BJ (cell line): ENCODE results near the gene MYNN. TPM values are rescaled to one million over a fixed set of nuclear protein-coding genes. Genes with fewer than 3 reads are reported as not detected.

ENCODE experiments used
- CTCF ChIA-PET: fragments of 350-600 bp; formaldehyde crosslinking; extraction: SDS; loops from one replicate; lab custom pipeline; 2021; ENCODE audit warnings: antibody characterized with exemption, inconsistent platforms; lab: Yijun Ruan, JAX
- POLR2A ChIA-PET: fragments of 300-600 bp; sonication (Branson Sonifier 250); formaldehyde crosslinking; extraction: SDS; loops from one replicate; lab custom pipeline; 2021; ENCODE audit warnings: antibody characterized with exemption; lab: Charles Lee
- DNase-seq: peaks from one replicate; pipeline ENCODE4 v3.0.0-alpha.2; 2011; ENCODE audit warnings: low read depth
- H3K27me3 ChIP-seq: 2 replicates; pipeline ENCODE4 v1.6.0; 2011; ENCODE audit warnings: low read length; ENCODE audit not compliant: control insufficient read depth, insufficient read depth
- H3K36me3 ChIP-seq: 2 replicates; pipeline ENCODE4 v1.5.1; 2011; ENCODE audit warnings: low read length; ENCODE audit not compliant: control insufficient read depth, insufficient read depth
- H3K4me3 ChIP-seq: 2 replicates; pipeline ENCODE4 v1.5.1; 2011; ENCODE audit warnings: low read depth, mild to moderate bottlenecking, control low read depth, low read length
- polyA plus RNA-seq: library from polyadenylated mRNA; depleted of rRNA; stranded (reverse); fragments of >200 nt; gene quantifications from 2 replicates; pipeline ENCODE4 v1.2.3, GENCODE V29; 2011
- TF ChIP-seq, protein P1 (sequence below): IDR thresholded peaks from 2 replicates; pipeline ENCODE4 v1.5.1; 2011; ENCODE audit warnings: low read depth, mild to moderate bottlenecking, control low read depth, inconsistent platforms, low read length, moderate library complexity; ENCODE audit not compliant: insufficient read depth

The MYNN gene
- polyA plus RNA-seq, 1 experiment, result 10.1 TPM

DNA sequence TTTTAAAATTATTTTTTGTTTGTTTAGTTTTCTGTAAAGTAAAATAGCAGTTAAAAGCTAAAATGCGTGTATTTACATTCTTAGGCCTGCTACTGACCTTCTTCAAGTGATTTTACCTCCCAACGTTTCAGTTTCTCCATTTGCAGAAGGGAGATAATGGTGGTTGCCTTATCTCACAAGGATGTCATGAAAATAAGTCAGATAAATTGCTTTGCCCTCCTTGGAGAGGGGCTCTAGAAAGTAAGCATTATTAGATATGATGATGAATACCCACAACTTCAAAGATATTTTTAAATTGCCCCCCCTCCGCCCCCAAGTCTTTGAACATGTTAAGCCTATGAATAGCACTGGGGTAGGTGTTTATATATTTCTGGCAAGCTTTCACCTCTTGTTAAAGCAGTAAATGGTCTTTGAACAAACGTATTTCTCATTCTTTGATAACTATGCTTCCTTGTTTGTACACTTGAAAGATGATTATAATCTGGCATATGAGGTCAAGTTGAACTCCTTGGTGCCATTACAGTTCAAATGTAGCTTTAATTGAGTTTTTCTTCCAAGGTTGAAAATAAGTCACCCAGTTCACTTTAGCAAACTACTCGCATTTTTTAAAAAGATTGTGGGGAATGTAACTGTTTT is 14.7 kb upstream of the MYNN start:
- Histone ChIP-seq H3K36me3 (no peaks in the 10 kb centered on the region), H3K27me3 (peaks cover 1% of the 10 kb centered on the region; the same call in 1 of the 2 replicates), H3K4me3 (no peak overlapping the region)
- no peak for DNase-seq
- ChIA-PET POLR2A (no interaction called here), CTCF (no interaction called here)
- TF ChIP-seq, protein P1, sequence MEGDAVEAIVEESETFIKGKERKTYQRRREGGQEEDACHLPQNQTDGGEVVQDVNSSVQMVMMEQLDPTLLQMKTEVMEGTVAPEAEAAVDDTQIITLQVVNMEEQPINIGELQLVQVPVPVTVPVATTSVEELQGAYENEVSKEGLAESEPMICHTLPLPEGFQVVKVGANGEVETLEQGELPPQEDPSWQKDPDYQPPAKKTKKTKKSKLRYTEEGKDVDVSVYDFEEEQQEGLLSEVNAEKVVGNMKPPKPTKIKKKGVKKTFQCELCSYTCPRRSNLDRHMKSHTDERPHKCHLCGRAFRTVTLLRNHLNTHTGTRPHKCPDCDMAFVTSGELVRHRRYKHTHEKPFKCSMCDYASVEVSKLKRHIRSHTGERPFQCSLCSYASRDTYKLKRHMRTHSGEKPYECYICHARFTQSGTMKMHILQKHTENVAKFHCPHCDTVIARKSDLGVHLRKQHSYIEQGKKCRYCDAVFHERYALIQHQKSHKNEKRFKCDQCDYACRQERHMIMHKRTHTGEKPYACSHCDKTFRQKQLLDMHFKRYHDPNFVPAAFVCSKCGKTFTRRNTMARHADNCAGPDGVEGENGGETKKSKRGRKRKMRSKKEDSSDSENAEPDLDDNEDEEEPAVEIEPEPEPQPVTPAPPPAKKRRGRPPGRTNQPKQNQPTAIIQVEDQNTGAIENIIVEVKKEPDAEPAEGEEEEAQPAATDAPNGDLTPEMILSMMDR, result no peak

DNA sequence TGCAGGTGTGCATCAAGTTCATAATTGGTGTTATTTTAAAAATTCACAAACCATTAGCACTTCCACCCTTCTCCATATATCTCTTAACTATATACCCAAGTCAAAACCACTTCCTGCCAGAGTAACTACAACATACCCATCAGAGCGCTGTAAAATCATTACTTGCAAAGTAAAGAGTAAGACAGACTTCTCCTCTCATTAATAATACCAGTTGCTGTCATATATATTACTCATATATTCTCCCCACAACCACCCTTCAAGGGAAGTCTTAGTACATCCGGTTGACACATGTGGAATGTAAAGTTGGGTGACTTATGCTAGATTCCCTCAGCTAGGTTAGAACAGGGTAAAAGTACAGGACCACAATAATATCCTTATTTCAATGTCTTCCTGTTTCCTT is 13.9 kb upstream of the MYNN start:
- TF ChIP-seq, protein P1, result no peak
- no peak for DNase-seq
- Histone ChIP-seq H3K4me3 (no peak overlapping the region), H3K27me3 (peaks cover 1% of the 10 kb centered on the region; the same call in 1 of the 2 replicates), H3K36me3 (no peaks in the 10 kb centered on the region)
- CTCF ChIA-PET, result no interaction called here
- POLR2A ChIA-PET, result no interaction called here

DNA sequence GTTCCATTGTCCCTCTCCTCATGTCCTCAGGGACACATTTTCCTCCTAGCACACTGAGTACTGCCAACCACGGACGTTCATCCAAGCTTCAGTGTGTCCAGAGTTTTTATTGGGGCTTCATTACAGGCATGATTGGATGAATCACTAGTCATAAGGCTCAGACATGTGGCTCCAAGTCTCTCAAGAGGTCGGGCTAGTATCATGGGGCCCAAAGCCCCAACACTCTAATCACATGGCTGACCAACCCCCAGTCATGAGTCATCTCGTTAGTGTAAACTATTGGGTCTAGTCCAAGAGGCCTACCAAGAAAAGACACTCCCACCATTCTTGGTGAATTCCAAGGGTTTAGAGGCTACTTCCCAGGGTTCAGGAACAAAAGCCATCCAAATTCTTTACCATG is 12.7 kb upstream of the MYNN start:
- no peak for DNase-seq
- TF ChIP-seq, protein P1, result no peak
- ChIA-PET POLR2A (no interaction called here), CTCF (no interaction called here)
- no peaks in the 10 kb centered on the region for H3K36me3 ChIP-seq
- H3K4me3 ChIP-seq, result no peak overlapping the region
- no peaks in the 10 kb centered on the region for H3K27me3 ChIP-seq

DNA sequence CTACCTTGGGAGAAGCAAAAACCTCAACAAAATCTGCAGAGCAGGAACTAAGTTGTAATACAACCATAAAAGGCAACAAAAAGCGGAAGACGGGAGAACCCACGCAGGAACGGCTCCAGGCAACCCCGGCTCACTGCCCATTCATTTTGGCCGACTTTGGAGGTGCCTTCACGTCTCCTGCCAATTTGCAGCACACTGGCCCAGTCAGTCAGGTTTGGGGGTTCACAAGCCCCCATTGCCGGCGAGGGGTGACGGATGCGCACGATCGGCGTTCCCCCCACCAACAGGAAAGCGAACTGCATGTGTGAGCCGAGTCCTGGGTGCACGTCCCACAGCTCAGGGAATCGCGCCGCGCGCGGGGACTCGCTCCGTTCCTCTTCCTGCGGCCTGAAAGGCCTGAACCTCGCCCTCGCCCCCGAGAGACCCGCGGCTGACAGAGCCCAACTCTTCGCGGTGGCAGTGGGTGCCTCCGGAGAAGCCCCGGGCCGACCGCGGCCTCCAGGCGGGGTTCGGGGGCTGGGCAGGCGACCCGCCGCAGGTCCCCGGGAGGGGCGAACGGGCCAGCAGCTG is 8.8 kb upstream of the MYNN start:
- CTCF ChIA-PET, result no interaction called here
- POLR2A ChIA-PET, result no interaction called here
- no peak for DNase-seq
- Histone ChIP-seq H3K27me3 (no peaks in the 10 kb centered on the region), H3K4me3 (peak overlapping the region; percentile 68), H3K36me3 (no peaks in the 10 kb centered on the region)
- TF ChIP-seq, protein P1, result no peak

DNA sequence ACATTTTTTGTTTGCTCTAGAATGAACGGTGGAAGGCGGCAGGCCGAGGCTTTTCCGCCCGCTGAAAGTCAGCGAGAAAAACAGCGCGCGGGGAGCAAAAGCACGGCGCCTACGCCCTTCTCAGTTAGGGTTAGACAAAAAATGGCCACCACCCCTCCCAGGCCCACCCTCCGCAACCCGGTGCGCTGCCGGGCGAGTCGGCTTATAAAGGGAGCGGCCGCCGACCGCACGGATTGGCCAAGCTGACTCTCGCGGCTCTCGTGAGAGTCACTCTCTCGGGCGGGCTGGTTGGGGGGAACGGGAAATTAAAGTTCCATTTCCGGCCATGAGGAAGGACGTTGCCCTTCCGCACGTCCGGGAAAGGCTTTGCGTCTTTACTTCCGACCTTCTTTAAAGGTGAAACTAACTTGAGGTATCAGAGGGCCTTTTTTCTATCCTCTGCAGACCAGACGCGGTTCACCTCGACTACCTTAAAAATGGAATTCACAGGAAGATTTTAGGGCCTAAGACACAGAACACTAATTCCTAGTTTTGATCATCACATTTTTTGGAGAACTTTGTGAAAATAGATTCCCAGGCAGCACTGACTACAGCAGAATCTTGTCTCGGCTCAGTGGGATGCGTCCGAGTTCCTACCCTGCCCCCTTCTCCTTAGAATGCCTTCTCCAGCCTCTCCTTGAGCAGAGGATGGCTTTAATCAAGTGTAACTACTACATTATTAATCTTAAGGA is 8.1 kb upstream of the MYNN start, which contains the start of gene TERC:
TSS of gene TERC (minus strand) at position 179 of the 731 bp plus-strand sequence.
- ChIA-PET CTCF (no interaction called here), POLR2A (no interaction called here)
- TF ChIP-seq, protein P1, result no peak
- Histone ChIP-seq H3K36me3 (no peaks in the 10 kb centered on the region), H3K4me3 (peak within 1 kb of the TSS; percentile 68), H3K27me3 (no peaks in the 10 kb centered on the region)
- no peak for DNase-seq
